ENCODE results near the gene UGT1A3.
"Not testable (repeated sequence)": the region's sequence is repeated elsewhere in the genome, so short reads cannot be mapped to it uniquely, and the experiment has no call there.

UGT1A3 gene

DNA sequence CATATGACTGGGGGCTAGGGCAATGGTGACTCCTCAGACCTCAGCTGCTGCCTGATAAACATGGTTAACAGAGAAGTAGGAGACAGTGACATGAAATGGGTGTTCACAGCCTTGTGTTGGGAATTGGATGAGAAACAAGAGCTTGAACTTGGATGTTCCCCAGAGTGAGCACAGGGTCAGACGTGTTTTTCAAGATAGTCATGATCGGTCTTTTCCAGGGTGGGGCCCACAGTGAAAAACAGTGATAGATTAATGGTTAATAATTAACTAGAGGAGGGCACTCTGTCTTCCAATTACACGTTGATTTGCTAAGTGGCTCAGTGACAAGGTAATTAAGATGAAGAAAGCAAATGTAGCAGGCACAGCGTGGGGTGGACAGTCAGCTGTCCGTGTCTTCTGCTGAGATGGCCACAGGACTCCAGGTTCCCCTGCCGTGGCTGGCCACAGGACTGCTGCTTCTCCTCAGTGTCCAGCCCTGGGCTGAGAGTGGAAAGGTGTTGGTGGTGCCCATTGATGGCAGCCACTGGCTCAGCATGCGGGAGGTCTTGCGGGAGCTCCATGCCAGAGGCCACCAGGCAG is at the start of gene UGT1A3:
UGT1A3 (plus strand) TSS at position 320 of the 579 bp plus-strand sequence; CDS start at position 405, 85 bp downstream.
- no peak for DNase-seq

DNA sequence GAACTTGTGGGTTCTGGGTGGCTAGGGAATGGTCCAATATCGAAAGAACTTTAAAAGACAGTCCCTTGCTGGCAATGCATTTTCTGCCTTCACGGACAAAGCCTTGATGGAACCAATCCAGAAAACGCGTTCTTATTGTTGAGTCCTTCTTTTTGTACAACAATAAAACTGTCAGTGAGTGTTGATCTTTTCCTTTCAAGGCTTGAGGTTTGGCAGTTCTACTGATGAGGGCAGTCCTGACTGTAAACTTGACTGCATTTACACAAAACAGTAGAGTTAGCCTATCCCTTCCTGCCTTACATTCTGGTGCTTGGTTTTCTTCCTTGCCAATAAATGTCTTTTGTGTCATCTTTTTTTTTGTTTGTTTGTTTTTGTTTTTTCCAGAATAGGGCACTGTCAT is 49.6 kb upstream of the UGT1A3 start:
- DNase-seq = no peak

DNA sequence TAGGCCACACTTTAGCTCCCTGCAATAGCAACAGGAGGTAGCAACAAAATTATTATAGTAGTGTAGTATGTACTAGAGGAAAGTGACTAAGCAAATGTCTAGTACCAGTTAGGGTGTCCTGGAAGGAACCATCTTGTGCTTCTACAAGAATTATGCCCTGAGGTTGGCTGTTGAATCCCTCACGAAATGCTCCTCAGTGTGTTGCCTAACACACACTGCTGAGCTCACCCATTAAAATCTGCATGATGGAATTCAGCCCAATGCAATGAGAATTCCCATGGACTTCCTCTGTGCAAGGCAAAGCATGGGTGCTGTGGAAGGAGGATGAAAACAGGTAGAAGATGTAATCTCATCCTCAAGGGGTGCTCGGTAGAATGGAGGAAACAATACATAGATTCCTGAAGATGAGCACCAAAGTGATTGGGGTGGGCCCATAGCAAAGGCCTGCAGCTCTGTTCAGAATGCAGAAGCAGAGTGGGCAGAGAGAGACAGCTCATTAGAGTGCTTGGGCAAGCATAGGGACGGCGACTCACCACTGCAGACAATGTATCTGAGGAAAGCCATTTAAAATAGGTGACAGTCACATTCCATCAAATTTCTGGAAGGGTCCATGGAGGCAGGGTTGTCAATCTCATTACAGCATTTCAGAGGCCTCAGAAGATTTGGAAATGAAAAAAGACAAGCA is 48.3 kb upstream of the UGT1A3 start:
- DNase-seq = no peak

DNA sequence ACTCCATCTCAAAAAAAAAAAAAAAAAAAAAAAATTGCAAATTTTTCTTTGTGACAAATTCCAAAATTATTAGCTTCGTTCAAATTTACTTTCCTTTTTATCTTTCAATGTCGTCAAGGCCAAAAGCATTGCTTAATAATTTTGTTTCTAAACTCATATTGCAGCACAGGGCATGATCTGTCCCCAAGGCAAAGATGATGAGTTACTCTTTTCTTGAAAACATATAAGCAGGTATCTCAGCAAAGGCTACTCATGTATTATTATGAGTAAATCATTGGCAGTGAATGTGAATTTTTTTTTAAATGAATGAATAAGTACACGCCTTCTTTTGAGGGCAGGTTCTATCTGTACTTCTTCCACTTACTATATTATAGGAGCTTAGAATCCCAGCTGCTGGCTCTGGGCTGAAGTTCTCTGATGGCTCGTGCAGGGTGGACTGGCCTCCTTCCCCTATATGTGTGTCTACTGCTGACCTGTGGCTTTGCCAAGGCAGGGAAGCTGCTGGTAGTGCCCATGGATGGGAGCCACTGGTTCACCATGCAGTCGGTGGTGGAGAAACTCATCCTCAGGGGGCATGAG is 47.2 kb upstream of the UGT1A3 start, which contains the start of gene UGT1A7:
UGT1A7 (plus strand) TSS at position 381 of the 579 bp plus-strand sequence; CDS start at position 418, 37 bp downstream.
- no peak for DNase-seq

DNA sequence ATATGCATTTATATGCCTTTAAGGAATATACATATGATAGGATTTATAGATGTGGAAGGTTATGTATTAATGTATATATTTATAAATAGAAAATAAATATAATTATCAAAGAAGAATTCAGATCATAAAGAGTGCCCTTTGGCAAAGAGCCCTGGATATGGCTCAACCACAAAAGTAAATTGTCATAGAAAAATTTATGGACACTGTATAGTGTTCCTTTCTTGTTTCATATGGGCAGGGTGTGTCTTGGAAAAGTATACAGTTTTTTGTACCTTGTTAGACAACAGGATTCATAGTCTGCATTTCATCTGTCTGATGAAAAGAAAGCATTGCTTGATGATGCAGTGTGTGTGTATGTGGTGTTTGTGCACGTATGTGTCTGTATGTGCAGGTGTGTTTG is 44.2 kb upstream of the UGT1A3 start:
- no peak for DNase-seq

DNA sequence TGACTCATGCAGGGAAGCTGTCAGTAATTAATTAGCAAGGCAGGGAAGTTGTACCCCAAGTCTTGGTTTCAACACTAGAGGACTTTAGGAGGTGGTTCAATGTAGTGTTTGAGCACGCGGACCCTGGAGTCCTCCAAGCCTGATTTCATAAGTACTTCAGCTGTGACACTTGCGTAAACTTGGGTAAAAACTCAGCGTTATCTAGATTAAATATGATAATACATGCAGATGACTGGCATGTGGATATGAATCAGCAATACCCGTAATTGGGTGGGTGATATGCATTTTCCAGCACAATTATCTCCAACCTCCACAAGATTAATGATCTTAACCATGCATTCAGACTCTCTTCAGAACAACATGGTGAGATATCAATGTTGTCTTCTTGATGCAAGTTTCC is 41.9 kb upstream of the UGT1A3 start:
- no peak for DNase-seq

DNA sequence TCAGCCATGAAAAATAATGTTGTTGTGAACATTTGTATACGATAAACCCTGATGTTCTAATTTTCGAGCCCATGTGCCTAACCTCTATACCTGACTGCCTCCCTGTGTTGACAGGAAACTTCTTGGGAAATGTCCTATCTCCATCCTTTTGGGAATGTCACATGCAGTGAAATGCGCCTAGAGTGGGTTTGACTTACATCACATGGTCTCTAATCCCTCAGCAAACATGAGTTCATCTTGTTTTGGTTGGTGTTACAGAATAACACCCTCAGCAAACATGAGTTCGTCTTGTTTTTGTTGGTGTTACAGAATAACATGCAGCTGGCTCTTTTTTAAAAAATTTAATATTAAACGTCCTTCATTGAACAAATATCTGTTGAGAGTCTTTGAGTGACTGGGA is 40.5 kb upstream of the UGT1A3 start:
- no peak for DNase-seq

DNA sequence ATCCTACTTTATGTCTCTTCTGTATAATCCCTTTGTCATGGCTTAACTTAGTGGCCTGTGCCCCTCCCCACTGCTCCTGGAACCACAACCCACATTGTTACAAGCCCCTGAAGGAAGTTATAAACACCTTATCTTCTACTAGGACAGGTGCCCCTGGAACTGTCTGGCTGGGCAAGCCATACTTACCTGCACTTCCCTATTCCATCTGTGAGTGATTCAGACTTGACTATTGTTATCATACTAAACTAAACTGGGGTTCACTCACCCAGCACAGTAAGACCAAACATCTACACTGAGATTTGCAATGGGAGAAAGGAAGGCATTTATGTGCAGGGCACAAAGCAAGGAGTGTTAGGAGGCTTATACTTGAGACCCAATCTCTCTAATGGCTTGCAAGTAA is 39.8 kb upstream of the UGT1A3 start:
- no peak for DNase-seq

DNA sequence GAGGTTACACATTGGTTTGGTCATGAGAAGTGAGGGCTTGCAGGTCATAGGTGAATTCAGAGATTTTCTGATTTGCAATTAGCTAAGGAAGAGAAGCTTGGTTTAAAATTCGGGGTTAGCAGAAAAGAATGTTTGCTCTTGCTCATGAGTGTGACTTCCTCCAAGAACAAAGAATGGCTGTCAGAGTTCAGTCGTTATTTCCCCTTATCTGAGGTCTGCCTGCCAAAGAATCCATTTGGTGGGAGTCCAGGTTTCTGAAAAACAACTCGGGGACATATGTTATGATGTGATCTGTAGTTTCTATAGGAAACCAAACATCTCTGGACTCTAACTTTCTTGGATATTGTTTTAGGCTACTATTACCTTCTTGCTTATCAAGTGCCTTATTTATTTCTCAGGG is 39.3 kb upstream of the UGT1A3 start:
- DNase-seq = no peak

DNA sequence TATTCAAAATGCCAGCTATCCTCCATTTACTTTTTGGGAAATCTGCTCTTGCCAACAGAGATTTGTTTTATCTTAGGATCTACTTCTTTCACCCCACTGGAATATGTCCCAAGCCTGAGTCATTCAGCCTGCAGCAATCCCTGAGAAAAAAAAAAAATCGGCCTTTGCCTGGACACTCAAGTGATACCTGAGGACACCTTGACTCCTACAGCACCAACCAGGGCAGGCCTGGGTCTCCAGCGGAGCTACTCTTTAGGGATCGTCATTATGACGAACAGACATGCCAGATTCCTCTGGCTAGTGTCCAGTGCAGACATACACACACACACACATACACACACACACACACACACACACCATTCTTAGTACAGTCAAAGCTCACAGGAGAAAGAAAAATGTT is 38.4 kb upstream of the UGT1A3 start:
- DNase-seq = no peak

DNA sequence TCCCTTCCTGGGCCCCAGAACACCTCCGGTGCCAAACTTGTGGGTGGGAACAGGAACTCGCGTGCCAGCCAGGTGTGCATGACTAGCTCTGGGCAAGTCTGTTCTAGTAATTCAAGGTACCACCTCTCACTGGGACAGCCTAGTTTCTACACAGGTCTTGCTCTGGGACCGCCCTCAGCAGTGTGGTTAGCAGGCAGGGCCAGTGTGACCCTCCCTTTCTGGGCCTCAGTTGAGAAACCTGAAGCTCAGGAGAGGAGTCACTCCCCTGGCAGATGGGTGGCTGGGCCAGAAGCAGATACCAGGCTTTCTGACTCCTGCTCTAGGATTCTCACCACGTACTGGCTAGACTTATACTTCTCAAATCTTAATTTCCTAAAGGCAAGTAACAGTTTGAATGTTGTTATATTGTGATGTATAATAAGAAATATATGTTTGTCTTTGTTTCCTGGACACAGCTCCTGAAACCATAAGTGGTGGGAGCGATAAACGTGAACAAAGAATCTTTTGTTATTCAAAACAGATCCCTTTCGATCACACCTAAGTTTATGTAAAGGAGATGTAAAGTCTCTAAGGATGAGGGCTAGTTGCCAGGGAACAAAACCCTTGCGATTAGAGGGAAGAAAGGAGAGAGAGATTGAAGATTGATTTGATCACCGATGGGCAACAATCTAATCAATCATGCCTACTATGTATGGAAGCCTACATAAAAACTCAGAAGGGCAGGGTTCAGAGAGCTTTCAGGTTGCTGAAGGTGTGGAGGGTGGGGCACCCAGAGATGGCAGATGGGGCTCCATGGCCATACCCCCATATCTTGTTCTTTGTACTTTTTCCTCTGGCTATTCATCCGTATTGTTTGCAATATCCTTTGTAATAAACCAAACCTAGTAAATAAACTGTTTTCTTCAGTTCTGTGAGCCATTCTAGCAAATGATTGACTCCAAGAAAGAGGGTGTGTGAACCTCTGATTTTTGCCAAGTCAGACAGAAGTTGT is 37.1 kb upstream of the UGT1A3 start:
- no peak for DNase-seq

DNA sequence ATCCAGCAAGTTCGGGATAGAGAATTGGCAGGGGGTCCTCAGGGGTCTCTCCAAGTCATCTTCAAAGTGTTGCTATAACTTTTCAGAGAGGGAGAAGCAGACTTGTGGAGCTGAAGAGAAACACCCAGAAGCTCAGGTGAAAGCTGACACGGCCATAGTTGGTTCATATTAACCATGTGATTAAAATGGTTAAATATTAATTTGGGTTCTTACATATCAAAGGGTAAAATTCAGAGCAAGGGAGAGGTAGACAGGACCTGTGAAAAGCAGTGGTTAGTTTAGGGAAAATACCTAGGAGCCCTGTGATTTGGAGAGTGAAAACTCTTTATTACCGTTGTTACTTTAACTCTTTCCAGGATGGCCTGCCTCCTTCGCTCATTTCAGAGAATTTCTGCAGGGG is 36.2 kb upstream of the UGT1A3 start, which contains the start of gene UGT1A6:
UGT1A6 (plus strand) TSS at position 243 of the 400 bp plus-strand sequence; CDS start at position 358, 115 bp downstream.
- no peak for DNase-seq

DNA sequence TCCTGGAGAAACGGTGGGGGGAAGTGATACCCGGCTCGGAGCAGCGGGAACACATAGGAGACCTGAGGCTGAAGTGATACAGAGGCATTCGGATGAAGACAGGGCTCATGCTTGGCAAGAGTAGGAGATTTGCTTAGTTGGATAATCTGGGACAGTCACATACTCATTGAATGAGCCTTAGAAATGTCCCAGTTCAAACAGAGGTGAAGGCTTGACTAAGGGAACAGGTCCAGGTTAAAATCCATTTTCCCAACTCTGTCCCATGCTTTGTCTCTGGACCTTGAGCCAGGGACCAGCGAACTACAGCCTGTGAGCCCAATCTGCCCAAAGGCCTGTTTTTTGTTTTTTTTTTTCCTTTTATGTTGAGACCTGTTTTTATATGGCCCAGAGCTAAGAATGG is 34.9 kb upstream of the UGT1A3 start:
- no peak for DNase-seq

DNA sequence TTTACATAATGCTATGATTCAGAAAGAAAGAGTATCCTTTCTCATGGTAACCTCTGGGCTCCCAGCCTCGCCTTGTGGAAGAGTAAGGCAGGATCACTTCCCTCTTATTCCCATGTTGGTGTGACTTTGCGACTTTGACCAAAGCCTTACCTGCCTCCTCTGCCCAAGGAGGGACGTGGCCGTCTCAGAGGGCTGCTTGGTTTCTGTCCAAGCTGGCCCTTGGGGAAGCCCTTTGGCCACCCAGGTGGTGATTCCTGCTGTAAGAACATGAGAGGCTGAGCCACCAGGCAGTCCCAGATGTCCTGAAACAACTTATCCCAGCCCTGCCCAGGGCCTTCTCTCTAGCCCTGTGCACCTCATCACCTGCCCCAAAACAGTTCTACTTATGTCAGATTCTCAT is 30.1 kb upstream of the UGT1A3 start:
- DNase-seq = no peak

DNA sequence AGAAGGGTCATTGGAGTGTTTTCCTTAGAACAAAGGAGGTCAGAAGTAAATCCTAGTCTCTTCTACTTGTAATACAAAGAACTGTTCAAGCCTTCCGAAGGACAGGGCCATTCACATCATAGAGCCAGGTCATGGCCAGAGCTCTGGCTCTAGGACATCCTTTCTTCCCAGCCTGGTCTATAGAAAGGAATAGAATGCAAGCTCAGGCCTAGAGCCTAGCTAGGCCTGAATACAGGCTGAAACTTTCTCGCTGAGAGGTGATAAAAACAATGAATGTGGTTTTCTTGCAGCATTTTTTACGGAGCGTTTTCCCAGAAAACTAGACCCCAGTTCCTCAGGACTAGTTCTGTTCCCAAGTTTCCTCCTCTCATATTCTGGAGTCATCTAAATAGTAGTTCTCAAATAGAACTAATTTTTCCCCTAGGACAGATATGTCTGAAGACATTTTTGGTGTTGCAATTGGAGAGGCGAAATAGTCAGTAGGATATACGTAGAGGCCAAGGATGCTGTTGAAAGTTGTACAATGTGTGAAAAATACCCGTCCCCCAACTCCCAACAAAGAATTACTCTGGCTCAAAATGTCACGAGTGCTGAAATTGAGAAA is 29.3 kb upstream of the UGT1A3 start:
- DNase-seq = no peak

DNA sequence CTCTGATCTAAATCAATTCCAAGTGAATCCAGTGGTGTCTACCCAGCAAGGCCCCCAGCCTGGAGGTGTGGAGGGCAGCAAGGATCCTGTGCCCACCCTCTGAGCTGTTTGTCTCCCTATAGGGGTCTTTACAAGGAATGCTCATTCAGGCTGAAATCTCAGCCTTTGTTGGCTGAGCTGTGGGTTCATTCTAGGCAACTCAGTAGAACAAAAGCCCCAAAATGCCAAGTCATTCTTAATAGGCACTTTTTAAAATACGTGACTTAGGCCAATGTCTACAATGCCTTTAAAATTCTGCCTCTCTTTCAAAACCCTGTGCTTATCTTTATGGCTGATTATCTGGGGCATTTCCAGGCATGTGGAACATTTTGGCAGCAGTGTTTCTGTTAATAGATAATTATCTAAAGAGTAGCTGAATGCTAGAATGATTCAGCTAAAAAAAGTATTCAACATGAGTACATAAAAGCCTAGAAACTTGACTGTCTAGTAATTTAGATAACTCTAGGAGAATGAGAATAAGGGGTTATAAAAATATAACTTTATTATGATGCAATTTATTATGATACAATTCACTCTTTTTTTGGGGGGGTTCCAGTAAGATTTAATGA is 28.7 kb upstream of the UGT1A3 start:
- DNase-seq = no peak

DNA sequence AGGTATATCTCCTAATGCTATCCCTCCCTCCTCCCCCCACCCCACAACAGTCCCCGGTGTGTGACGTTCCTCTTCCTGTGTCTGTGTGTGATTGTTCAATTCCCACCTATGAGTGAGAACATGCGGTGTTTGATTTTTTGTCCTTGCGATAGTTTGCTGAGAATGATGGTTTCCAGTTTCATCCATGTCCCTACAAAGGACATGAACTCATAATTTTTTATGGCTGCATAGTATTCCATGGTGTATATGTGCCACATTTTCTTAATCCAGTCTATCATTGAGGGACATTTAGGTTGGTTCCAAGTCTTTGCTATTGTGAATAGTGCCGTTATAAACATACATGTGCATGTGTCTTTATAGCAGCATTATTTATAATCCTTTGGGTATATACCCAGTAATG is 28.0 kb upstream of the UGT1A3 start:
- DNase-seq = not testable (repeated sequence)

DNA sequence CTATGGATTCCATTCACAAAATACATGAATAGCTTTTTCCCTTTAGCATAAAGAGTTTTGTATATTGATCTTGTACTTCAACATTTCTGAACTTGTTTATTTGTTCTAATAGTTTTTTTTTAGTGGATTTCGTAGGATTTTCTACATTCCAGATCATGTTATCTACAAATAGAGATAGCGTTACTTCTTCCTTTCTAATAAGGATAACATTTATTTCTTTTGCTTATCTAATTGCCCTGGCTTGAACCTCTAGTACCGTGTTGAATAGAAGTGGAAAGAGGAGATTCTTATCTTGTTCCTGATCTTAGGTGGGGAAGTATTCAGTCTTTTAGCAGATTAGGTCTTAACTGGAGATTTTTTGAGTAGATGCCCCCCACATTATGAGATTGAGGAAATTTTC is 26.6 kb upstream of the UGT1A3 start:
- DNase-seq = no peak

DNA sequence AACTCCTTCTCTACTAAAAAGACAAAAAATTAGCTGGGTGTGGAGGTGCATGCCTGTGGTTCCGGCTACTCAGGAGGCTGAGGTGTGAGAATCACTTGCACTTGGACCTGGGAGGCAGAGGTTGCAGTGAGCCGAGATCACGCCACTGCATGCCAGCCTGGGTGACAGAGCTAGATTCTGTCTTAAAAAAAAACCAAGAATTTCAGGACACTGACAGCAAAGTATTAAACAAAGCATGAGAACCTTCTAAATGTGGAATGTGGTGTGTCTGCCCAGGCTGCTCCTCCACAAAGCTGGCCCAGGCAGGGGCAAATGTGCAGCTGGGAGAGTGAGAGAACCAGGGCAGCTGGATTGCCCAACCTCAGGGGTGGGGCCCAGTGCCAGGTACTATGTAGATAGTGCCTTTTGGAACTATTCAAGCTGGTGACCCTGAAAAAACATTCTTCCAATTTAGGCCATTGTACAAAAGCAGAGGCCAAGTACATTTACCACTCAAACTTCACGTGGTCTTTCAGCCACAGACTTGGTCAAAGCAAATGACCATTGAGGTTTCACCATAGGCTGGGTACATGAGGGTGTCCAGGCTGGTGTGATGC is 22.8 kb upstream of the UGT1A3 start:
- no peak for DNase-seq

DNA sequence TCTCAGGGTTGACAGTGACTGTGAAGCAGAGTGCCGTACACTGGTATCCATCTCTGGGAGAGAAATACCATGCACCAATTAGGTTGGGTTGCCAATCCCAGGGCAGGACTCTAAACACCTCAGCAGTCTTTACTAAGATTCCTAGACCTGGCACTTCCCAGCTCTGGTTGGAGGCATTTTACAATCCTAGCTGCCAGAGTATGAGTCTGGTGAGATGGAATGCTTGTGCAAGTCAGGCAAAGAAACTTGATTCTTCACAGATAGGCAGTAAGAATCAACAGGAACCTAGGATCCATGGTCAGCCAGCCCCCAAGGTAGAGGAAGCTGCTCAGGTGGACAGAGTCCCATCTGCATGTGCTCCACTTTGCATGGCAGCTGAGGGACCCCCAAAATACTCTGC is 22.1 kb upstream of the UGT1A3 start:
- DNase-seq = no peak

DNA sequence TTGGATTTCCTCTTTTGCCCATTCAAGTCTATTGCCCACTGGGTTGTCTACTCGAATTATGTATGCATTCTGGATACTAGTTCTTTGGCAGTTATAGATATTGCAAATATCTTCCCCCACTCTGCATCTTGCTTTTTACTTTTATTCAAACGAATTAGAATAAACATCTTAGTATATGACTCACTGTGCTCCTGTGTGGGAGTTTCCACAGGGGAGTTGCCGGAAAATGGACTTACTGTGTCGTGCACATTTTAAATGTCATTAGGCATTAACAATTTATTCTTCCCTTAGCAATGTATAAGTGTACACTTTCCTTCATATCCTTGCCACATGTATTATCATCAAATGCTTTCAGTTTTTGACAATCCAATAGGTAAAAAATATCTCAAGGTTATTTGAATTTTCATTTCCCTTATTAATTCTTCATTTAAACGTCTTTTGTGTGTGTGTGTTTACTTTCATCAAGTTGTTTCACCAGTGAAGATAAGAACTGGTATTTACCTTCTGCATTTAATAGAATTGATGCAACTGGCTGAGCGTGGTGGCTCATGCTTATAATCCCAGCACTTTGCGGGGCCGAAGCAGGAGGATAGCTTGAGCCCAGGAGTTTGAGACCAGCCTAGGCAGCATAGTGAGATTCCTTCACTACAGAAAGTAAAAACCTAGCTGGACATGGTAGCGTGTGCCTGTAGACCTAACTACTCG is 20.8 kb upstream of the UGT1A3 start:
- no peak for DNase-seq

Data from NCI-H2081 treated with DMSO at 0.1 percent for 48 hours (cell line).